HG03159 (cell line): ENCODE data around the gene VIT.
"Not testable (repeated sequence)": the region's sequence is repeated elsewhere in the genome, so short reads cannot be mapped to it uniquely, and the experiment has no call there.

Experiments used
- ATAC-seq: cut with Tn5 transposase; IDR thresholded peaks from one replicate; pipeline ENCODE4 v1.9.1; 2021; ENCODE audit warnings: mild to moderate bottlenecking, moderate library complexity; ENCODE audit not compliant: unreplicated experiment

Gene VIT

DNA sequence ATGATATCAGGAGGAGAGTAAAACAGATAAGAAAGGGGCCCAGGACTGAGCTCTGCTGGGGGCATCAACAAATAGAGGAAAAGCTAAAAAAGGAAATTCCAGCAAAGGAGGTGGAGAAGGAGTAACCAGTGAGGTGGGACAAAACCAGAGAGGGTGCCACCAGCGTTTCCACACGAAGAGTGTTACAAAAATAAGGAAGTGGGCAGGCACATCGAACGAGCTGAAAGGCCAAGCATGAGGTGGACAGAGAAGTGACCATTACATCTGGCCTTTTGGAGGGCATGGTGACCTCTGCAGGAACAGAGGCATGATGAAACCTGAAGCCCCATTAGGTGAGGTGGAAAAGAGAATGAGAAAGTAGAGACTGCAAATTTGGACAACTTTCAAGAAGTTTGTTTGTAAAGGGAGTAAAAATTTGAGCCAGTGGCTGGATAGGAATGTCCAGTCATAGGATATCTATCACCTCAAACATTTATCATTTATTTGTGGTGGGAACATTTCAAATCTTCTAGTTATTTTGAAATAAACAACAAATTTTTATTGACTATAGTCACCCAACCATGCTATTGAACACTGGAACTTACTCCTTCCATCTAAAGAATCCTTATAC is 18.4 kb upstream of the VIT start:
- no peak for ATAC-seq

DNA sequence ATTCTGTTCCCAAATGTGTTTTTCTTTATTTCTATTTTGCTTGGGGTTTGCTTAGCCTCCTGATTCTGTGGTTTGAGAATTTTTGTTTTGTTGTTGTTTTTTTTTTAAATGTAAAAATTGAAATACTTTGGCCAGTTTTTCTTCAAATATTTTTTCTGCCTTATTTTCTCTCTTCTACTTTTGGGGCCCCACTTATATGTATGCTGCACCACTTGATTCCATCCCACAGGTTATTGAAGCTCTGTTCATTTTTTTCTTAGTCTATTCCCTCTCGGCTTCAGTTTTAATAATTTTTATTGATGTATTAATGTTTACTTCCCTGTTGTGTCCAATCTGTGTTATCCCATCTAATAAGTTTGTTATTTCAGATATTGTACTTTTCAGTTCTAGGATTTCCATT is 17.7 kb upstream of the VIT start:
- no peak for ATAC-seq

DNA sequence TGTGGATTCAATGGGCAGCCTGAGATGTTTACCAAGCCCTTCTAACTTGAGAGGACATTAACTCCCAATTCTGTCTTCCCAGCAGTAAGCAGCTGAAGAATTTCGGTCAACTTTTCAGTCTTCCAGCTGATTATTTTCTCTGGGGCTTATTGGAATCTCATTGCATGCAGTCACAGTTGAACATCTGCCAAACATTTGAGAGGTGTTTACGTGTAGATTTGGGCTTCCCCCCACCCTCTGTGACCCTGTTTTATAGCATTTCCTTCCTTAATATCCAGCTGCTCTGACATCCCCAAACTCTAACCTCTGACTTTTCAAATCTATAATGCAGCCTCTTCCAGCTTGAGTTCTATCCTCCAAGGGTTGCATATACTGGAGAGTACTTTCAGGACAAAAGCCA is 16.5 kb upstream of the VIT start:
- no peak for ATAC-seq

DNA sequence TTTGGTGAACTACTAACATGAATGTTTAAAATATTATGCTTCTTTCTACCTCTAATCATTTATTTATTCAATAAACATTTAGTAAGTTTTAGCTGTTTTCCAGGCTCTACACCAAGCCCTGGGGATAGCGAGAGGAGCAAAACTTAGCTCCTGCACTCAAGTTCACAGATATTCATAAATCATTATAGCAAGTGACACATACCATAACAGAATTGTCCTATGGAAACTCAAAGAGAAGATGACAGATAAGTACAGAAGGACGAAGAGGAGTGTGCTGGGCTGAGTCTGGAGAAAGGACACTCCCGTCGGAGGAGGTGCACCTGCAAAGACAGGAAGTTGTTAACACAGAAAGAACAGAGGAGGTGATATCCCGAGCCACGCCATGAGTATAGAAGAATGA is 13.9 kb upstream of the VIT start:
- no peak for ATAC-seq

DNA sequence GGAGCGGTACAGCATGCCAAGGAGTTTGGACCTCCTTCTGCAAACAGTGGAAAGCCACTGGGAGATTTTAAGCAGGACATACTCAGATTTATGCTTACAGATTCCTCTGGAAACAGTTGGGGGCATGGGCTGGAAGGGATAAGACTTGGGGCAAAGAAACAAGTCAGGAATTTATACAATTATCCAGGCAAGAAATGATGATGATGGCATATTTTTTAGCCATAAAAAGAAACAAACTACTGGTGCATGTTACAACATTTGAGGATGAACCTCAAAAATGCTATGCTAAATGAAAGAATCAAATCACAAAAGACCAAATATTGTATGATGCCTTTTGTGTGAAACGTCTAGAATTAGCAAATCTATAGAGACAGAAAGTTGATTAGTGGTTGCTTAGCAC is 13.5 kb upstream of the VIT start:
- no peak for ATAC-seq

DNA sequence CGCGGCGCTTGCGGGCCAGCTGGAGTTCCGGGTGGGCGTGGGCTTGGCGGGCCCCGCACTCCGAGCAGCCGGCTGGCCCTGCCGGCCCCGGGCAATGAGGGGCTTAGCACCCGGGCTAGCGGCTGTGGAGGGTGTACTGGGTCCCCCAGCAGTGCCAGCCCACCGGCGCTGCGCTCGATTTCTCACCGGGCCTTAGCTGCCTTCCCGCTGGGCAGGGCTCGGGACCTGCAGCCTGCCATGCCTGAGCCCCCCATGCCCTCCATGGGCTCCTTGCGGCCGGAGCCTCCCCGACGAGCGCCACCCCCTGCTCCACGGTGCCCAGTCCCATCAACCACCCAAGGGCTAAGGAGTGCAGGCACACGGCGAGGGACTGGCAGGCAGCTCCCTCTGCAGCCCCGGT is 8.2 kb upstream of the VIT start:
- not testable (repeated sequence) for ATAC-seq

DNA sequence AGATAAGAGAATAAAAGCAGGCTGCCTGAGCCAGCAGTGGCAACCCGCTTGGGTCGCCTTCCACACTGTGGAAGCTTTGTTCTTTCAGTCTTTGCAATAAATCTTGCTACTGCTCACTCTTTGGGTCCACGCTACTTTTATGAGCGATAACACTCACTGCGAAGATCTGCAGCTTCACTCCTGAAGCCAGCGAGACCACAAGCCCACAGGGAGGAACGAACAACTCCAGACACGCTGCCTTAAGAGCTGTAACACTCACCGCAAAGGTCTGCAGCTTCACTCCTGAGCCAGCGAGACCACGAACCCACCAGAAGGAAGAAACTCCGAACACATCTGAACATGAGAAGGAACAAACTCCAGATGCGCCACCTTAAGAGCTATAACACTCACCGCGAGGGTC is 7.5 kb upstream of the VIT start:
- ATAC-seq = not testable (repeated sequence)

DNA sequence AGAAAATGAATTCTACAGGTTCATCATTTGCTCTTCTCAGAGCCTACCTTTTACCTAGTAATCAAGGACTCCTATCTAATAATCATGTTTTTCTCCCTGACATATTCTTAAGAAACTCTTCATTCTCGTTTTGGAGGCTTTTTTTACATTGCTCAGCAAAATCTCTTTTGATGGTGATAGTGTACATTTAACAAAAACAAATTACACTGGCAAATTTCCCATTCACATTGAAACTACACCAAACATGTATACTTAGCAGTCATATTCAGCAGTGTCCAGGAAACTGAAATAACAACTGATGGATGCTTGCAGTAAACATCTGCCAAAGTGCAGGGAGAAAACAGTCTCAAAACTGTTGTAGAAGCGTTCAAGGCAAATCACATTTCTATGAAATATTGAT is 4.4 kb upstream of the VIT start:
- ATAC-seq = no peak

DNA sequence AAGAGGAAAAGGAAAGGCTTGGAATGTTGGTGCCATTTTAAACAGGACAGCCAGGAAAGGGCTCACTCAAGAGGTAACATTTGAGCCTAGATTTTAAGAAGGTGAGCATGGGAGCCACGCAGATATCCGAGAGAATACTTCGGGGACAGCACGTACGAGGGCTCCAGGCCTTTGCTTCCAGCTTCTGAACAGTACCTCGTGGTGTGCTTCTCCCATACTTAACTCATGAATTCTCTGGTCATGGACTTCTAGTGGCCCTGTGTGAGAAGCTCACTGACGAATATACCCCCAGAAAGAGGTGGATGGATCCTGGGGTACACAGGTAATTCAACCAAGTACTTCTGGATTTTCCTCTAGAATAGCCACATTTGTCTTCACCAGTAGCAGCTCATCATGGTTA is 2.7 kb upstream of the VIT start:
- no peak for ATAC-seq

DNA sequence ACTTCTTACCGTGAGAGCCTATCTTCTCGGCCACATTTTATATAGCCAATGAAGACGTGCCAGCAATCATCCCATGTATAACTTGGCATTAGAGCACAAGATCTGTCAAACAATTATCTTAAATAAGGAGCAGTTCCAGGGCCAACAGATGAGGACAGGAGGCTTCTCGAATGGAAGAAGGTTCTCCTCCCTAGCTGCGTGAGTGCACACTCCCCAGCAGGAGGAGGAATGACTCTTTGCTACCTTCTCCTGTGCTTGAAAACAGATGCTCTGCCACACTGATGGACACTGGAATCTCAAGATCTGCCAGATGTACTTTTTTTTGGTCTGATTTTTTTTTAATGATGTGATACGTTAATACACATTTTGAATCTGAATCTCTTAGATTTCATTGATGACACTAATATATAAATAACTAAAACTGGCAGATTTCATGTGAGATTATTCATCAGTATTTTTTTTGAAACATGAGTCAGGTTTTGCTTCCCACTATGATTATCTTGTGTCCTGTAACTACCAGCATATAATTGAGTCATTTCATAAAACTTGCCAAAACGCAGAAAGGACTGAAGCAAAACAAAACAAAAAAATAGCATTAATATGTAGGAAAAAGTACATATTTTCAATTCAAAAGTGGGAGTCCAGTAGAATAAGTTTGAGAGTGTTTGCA is 626 bp upstream of the VIT start:
- ATAC-seq = no peak

DNA sequence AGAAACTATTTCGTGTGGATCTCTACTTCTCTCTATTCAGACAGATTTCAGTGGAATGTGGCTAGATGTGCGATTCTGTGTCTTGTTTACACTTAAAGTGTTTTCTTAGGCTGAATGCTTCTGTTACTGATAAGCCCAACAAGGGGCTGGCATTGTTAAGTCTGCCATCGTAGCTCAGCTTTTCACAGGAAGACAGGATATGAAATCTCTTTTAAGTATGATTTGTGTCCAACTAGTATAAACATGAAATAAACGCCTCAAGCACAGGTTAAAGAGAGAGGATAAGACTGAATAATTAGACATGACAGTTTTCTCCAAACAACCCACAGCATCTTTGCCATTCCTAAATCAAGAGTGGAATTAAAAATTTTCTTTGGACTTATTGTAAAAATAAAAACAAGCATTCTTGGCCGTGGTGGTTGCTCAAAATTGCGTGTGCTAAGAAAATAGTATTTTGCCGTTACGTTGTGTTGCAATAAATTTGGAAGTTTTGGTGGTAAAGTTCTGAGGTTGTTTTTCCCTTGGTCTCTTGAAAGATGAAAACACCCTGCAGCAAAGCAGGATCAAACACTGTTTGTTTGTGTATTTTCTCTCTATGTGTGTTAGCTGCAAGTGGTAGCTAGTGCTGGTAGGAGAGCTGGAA is 1.0 kb downstream of the VIT start:
- no peak for ATAC-seq

DNA sequence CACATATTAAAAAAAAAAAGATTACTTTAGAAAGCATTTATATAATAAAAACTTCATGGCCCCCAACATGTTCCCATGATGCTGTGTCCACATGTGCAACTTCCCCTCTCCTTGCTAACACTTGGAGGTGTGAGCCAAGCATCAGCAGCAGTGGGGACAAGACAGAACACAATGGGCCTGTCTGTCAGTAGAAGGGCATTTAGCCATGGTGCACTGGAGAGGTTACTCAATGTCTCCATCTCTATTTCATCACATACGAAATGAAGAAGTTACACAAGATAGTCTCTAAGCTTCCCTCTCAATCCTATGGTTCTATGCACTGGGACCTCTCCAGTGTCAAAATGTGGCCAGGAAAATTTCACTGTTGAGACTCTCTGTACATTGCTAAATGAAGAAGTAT is 2.5 kb downstream of the VIT start:
- ATAC-seq = no peak

DNA sequence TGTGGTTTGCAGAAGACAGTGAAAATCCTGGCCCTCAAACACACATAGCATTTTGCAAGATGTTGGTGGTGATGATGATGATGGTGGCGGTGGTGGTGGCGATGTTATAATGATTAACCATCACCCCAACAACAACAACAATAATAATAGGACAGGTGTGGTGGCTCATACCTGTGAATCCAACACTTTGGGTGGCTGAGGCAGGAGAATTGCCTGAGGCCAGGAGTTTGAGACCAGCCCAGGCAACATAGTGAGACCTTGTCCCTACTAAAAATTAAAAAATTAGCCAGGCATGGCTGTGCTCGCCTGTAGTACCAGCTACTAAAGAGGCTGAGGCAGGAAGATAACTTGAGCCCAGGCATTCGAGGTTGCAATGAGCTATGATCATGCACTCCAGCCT is 3.8 kb downstream of the VIT start:
- ATAC-seq = no peak

DNA sequence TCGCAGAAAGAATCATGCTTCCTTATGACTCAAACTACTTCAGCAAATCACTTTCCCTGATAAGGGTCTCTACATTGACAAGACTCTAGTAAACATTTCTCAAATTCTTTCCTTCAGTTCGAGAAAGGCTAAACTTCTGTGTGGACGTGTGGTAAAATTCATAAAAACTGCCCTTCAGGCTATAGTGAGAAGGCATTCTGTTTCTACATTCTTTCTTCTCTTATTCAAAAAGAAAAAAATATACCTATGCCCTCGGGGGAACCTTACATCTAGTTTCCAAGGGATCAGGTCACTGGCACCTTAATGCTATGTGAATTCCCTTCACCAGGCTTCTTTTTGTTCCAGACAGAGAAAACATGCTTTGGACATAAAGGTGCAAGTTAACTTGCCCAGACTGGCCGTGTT is 4.9 kb downstream of the VIT start:
- ATAC-seq = no peak

DNA sequence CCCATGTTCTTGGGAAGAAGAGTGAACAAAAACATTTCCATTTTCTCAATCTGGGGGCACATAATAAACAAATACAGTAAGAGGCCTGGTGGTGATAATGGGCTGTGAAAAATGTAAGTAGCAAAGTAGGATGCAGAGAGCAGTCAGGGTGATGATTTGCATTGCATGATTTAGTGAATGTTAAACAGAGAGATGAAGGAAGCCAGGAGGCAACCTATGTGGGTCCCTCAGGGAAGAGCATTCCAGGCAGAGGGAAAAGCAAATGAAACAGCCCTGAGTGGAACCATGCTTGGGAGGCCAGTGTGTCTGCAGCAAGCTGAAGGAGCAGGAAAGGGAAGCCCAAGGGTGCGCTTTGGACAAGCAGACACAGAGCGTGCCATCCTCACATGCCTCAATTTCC is 5.4 kb downstream of the VIT start:
- no peak for ATAC-seq

DNA sequence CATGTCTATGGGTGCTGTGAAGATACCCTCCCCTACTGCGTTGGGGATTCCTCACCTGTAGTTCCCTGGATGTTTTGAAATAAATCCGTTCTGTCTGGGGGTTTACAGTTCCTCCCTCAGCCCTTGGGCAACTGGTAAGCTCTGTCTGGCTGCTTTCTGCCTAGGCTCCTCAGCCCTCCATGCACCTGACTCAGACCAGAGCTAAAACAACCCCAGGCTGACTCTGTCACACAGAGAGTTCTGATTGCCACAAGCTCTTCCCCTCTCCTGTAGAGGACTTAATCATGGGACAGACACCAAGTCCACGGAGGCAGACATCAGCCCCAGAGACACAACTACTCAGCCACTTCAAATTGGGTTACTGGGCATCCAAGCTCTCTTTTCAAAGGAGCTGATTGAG is 6.3 kb downstream of the VIT start:
- ATAC-seq = no peak

DNA sequence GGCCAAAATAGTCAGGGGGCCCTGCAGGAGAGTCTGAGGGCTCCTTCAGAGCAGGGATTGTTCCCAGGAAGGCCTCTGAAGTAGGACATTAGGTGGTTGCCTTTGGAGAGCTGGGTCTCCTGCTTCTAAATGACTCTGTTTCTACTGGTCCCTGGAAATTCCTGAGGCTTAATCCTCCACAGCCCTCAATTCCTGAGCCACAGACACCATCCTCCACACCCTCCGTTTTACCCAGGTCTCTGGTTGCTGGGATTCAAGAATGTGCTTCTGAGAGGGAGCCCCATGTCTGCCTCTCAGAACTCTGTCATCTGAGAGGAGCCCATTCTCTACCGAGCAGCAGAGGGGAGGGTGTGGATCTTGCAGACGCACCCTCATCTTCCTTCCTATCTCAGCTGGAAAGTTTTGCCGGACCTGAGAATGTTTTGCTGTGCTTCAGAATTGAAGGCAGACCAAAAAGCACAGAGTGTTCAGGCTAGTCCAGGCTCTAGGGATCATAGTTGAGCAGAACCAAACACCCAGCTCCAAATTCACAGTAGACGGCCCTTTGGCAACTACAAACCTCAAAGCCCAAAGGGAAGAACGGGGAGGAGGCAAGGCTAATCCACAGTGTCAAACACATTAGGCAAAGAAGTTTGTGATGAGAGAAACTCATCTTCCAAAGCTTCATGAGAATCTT is 8.1 kb downstream of the VIT start:
- ATAC-seq = no peak

DNA sequence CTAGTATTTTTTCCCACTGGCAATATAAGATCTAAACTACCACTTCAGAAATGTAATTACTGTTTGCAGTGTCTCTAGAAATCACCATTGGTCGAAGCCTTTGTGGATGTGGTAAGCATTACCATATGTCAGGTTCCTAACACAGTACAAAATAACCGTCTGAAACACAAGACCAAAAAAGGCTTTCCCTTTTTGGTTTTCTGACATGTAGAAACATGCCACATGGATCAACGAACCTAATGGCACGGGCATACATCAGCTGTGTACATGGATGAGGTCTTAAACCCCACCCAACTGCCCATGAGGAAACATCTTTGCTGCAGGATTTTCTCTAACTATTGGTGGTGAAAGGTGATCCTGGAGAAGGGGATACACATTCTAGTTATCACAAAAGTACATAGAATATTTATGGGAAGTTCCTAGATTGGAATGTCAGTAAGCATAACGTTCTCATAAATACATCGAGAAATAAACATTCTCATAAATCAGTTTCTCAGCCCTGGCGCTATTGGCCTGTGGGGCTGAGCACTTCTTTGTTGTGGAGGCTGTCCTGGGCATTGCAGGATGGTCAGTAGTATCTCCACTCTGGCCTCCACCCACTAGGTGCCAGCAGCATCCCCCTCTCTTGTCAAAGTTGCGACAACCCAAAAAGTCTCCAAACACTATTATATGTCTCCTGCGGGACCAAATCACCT is 9.0 kb downstream of the VIT start:
- no peak for ATAC-seq

DNA sequence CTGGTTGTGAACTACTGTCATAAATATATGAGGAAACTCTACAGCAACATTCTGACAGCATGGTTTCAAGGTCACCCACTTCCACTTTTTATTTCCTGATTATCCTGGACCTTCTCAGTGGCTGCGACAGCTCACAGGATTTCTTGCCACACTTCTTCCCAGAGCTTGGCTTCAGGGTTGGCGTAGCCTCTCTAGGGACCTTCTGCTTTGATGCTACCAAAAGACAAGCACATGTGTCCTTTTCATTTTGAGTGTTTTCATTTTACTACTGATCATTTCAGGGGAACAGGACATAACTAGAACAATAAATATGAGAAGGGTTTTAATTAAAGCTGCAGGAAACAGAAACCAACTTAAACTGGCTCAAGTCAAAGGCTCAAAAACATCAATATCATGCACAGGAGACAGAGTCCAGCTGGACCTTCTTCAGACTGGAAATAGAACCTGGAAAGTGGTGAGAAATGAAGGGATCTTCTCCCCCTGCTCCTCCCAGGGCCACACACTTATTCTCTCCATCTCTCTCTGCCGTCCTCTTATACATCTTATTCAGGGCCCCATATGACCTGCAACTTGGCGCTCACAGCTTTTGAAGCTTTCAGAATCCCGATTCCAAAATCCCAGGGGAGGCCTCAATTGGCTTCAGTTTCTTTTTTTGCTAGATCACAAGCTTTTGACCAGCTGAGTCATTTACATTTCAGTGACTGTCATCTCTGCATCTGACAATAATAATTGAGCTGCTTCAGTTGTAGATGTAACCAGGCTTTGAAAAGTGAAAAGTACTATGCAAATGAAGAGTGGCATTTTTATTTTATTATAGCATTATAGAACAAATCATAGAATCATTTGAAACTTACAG is 9.7 kb downstream of the VIT start:
- ATAC-seq = no peak

DNA sequence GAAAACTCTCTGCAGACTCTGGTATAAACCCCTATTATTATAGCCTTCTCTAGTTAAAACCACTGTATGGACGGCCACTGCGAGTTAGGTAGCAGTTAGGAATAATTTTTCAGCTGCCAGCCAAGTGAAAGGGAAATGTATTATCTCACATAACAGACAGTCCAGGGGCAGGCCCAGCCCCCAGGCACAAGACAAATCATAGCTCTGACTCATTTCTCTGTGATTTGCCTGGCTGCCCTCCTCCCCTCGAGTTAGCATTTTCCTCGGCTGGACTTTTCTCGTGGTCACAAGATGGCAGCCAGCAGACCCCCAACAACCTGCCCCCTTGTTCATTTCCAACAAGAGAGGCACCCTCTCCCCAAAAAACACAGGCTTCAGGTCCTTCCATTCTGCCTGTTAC is 10.5 kb downstream of the VIT start:
- ATAC-seq = no peak
